HL-60/S4 treated with phorbol 12-myristate 13-acetate at 8.2 ng/mL for 4 days and 3 days (cell line): Measurements from ENCODE around the gene FBF1.
"Not testable (repeated sequence)": the region's sequence is repeated elsewhere in the genome, so short reads cannot be mapped to it uniquely, and the experiment has no call there.

ENCODE experiments used
- in situ Hi-C: fragments of 300-500 bp; cut with MboI; formaldehyde crosslinking; loops from 2 replicates; pipeline ENCODE4 v1.15.0; 2022; ENCODE audit warnings: low sequenced_read_pairs

FBF1 gene

DNA sequence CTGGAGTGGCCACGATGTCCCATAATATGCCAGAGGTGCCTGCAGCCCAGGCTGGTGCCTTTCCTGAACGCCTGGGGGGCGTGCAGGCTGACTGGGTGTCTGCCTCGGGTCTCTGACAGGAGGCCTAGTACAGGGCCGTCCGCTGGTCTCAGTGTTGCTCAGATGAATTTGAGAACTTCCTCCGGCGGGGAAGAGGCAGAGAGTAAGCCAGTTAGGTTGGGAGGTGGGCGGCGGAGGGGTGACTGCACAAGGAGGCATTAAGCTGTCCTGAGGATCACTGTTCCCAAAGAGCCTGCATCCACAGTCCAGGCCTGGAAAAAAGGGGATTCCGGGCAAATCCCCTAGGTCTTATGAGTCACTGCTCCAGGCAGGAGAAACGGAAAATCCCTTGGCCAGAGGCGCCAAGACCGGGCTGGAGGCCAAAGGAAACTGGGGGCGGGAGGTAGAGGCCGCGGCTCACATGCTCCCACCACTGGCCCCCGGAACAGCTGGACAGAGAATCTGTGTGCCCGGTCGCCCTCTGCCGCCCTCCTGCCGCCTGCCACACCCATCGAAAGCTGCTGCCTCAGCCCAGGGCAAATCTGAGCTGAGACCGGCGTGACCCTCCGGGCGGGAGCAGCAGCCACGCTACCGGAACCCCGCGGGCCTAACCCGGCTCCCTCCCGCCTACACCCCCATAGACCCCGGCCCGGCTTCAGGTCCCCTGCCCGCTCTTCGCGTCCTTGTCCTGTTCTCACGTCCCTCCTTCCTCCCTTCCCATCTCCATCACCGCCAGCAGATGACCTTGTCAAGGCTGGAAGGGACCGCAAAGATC is 63.7 kb downstream of the FBF1 start:
- in situ Hi-C loops, result no loop called here

DNA sequence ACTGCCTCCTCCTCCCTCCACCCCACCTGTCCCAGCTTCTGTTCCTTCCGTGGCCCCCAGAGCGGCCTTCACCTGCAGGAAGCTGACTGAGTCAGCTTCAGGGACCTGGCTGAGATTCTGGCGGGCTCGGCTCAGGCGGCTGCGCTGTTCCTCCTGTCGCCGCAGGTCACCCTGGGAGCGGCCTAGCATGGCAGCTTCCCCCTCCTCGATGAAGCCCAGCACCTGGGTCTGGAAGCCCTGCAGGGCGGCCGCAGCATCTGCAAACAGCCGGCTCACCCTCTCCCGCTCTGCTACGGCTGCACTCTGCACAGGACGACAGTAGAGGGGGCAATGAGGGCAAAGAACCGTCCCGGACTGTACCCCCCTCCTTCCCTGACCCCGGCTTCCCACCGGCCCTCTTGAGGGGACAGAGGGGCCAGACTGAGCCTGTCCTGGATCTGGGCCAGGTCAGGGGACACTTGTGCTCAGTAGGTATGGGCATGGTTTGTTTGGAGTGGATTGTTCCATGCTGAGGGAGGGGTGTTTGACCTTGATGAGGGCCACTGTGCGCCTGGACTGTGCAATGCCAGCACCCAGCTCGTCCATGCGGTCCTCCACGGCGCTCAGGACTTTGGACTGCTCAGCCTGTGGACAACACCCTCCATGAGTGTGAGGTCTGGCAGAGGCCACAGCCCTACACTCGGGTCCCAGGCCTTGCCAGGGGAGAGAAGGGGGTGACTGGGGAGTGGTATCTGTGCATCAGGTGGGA is 64.5 kb downstream of the FBF1 start:
- in situ Hi-C loops, result no loop called here

DNA sequence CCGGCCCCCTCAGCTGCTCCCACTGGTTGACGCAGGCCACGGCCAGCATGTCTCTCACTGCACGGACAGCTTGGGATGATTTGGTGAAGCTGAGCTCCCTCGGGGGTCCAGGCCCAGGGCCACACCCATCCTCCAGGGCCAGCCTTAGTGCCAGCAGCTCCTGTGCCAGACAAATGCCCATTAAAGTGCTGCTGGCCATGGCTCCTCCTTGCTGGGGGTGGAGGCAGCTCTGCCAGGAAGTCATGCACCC is 65.0 kb downstream of the FBF1 start:
- in situ Hi-C loops, result no loop called here

DNA sequence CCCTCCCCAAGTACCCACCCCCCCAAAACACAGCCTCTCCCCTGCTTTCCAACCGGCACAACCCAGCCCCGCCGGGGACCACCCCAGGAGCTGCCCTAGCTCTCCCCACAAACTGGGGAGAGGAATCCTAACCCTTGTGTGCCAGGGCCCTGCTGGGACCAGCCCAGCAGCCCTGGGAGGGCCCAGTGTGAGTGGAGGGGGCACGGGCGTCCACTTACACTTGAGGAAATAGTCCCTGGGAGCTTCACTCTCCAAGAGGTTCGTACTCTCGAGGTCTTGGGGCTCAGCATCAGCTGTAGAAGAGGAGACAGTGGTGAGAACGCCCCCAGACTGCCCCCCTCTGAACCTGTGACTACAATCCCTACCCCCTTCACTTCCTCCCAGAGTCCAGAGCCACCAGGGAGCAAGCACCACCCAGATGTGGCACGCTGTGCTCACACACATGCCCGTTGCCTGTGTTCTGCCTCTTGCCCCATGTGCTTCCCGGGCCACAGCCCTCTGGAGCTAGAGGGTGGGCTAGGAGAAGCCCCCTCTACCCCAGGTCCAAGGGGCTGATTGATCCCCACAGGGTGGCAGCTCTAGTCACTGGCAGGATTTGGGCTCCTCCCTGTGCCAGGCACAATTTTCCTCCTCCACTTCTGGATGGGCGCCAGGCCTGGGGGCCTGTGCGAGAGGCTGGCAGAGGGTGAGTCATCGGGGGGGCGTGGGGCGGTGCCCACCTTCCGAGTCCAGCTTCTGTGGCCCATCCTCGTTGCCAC is 65.5 kb downstream of the FBF1 start:
- in situ Hi-C loops, result no loop called here

DNA sequence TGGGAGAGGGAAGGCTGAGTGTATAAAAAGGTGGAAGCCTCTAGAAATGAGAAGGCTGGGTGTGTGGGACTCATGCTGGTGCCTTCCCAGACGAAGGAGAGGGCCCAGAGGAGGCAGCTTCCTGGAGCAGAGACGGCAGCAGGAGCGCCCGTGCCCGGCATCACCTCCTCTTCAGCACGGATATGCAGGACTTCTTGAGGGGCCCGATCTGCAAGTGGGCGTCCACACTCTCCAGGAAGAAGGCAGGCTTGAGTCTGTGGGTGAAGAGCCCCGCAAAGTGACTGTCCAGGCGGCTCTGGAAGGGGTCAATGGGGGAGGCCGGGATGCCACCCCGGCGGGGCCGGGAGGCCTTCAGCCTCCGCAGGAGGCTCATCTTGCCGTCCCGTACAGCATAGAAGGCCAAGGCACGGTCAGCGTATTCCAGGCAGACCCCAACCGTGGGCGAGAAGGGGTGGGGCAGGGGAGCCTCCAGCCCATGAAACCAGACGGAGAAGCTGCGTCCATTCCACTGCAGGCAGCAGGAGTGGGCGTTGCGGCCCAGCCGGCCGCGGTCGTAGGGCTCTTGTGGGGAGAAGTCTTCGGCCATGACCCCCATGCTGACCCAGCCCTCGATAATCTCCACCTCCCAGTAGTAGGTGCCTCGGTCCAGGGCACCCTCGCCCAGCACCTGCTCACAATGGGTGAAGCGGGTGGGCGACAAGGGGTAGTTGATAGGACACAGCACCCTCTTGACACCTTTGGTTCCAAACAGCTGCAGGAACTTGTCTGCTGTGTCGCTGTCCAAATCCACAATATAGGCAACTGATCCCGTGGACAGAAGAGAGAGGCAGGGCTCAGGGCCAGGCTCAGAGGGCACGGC is 66.3 kb downstream of the FBF1 start:
- in situ Hi-C loops, result no loop called here

DNA sequence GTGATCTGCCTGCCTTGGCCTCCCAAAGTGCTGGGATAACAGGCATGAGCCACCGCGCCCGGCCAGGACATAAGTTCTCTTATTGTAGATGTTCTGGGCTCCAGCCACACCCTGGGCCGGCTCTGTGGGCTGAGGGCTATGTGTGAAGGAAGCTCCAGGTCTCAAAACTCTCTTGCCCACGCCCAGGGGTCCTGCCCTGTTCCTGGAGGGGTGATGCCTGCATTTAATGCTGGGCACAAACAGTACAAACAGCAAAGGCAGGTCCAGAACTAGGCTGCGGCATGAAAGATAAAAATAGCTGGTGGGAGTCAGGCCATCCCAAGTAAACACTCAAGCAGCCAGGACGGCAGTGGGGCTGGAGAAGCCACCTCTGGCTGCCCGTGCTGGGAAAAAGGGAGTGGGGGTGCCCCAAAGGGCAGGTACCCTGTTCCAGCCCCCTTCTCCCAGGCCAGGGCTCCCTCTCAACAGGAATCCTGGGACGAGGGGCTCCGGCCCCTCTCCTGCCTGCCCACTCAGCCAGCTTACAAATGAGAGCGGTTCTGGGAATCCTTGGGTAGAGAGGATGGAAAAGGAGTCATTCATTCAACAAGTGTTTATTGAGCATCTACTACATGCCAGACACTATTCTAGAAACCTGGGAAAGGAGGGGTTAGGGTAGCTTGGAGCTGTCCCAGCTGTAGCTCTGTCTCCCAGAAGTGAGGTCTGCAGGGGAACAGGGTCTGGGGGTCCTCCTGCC is 67.1 kb downstream of the FBF1 start:
- in situ Hi-C loops, result no loop called here

DNA sequence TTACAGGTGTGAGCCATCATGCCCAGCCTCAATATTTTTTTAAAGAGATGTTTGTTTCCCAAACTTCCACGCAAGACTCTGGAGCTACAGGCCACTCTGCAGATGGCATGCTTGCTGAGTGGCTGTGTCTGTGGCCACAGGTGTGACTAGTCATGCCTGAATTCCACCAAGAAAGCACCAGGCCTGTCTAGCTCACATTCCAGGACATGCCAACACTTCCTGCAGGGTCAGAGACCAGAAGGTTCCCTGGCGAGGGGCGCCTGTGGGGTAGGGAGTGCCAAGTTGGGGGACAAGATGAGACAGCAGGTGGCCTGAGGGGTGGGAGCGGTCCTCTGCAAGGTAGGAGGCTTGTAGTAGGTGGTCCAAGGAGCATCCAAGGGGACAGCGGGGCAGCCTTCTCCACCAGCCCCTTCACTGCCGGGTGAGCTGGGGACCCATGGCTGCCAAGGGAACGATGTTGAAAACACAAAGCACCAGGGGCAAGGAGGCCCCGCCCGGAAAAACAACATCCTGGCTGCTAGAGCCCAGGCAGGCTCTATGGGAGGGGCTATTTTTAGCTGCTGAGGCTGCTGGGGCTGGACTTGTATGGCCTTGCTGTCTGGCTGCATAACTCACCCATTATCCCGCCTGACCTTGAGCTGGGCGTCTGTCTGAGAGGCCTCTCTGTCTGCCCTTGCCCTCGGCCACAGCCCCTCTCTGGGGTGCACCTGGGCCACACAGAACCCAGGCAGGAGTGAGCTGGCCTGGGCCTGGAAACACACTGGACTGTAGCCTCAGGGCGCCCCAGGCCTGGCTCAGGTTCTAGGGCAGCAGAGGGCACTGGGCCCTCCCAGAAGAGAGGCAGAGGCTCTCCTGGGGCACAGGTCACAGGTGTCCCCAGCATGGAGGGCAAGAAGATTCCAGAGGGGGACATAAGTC is 68.1 kb downstream of the FBF1 start:
- in situ Hi-C loops, result no loop called here

DNA sequence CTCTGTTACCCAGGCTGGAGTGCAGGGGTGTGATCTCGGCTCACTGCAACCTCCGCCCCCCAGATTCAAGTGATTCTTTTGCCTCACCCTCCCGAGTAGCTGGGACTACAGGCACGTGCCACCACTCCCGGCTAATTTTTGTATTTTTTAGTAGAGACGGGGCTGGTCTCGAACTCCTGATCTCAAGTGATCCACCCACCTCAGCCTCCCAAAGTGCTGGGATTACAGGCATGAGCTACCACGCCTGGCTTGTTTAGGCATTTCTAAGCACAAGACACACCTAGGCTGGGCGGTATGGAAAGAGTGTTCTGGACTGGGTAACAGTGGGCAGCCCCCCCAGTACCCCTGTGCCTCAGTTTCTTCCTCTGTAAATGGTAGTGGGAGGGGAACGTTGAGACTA is 70.6 kb downstream of the FBF1 start:
- in situ Hi-C loops, result not testable (repeated sequence)

DNA sequence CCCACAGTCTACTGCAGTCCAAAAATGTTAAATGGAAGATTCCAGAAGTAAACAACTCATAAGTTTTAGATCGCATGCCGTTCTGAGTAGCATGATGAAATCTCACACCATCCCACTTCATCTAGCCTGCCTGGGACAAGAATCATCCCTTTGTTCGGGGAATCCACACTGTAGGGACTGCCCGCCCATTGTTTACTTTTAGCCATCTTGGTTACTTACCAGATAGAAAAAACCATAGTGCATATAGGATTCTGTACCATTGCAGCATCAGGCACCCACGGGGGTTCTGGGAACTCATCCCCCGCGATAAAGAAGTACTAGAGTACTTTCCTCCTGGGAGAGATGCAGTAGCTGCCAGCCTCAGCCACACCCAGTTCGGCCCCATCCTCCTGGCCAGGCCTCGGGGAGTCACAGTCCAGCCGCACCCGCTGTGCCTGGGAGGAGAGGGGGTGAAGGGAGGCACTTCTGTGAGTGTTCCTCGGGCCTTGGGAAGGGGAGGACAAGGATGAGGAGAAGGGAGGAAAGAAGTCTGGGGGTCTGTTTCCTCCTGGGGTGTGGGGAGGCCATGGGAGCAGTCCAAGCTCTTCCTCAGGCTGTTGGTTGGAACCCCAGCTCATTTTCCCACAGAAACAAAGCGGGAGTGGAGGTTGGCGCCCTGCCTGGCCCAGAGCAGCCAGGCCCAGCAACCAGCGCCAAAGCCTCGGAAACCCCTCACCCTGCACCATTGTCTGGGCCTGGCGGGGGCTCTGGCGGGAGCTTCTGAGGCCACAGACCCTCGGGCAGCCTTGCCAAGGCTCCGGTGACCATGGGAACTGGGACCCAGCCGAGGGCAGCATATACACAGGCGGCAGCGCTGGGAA is 71.3 kb downstream of the FBF1 start:
- in situ Hi-C loops, result no loop called here

DNA sequence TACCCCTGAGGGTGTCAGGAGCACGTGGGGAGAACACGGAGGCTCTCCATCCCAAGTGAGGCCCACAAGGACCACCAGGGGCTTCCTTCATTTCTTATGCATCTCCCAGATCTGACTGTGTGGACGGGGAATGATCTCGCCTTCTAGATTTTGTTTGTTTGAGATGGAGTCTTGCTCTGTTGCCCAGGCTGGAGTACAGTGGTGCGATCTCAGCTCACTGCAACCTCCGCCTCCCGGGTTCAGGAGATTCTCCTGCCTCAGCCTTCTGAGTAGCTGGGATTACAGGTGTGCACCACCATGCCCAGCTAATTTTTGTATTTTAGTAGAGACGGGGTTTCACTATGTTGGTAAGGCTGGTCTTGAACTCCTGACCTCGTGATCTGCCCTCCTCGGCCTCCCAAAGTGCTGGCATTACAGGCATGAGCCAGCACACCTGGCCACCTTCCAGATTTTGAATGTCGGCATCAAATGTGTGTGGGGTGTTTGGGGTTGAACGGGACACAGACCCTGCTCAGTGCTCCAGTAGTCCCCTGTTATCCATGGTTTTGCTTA is 72.0 kb downstream of the FBF1 start:
- in situ Hi-C loops, result not testable (repeated sequence)

DNA sequence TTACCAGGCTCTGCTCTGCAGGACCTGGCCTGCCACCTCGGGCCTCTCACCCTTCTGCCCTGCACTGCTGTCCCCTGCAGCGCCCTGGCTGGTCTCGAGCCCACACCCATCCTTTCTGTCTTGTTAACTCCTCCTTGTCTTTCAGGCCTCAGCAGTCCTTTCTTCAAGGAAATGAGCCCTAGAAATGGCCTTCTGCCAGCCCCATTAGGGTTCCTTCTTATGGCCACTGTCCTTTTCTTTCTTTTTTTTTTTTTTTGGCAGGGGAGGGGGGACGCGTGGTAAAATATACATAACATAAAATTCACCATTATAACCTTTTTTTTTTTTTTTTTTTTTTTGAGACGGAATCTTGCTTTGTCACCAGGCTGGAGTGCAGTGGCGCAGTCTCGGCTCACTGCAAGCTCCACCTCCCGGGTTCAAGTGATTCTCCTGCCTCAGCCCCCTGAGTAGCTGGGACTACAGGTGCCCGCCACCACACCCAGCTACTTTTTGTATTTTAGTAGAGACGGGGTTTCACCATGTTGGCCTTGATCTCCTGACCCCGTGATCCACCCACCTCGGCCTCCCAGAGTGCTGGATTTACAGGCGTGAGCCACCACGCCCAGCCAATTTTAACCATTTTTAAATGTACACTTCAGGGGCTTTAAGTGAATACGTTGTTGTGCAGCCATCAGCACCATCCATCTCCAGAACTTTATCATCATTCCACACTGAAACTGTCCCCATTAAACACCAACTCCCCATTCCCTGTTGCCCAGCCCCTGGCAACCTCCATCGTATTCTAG is 75.2 kb downstream of the FBF1 start:
- in situ Hi-C loops, result not testable (repeated sequence)

DNA sequence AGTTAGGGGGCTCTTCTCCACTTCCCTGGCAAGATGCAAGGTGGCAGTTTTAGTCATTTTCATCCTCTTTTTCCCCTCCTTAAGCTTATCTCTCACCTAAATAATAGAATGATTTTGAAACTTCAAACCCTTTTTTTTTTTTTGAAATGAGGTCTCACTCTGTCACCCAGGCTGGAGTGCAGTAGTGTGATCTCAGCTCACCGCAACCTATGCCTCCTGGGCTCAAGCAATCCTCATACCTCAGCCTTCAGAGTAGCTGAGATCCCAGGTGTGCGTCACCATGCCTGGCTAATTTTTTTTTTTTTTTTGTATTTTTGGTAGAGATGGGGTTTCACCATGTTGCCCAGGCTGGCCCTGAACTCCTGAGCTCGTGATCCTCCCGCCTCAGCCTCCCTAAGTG is 76.0 kb downstream of the FBF1 start:
- in situ Hi-C loops, result not testable (repeated sequence)

DNA sequence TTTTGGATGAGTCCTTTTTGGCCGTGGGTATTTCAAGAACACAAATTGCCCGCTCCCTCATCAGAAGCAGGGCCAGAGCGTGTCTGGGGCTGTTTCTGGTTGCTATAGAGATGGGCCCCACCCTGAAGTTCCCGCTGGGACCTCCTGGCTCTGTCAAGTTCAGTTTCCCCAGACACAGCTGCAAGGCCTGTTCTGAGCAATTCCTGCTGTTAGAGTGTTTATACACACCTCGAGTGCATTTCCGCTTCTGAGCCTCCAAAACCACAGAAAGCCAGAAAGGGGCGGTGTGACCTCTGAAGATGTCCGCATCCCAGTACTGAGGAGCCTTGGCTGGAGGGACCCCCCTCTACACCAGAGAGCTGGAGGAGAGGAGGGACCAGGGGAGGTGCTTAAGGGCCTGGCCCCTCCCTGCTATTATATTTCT is 76.4 kb downstream of the FBF1 start:
- in situ Hi-C loops, result no loop called here

DNA sequence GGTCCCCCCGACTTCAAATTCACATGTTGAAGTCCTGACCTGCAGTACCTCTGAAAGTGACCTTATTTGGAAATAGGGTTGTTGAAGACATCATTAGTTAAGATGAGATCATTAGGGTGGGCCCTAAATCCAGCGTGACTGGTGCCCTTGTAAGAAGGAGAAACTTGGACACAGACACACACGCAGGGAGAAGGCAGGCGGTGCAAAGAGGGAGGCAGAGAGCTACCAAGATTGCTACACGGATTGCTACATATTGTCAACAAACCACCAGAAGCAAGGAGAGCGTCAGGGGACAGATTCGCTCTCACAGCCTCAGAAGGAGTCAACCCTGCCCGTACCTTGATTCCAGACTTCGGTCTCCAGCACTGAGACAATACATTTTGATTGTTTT is 78.9 kb downstream of the FBF1 start:
- in situ Hi-C loops, result no loop called here
